Panc1 (cell line): ENCODE data around the gene TMED6.

Experiments used
- CTCF ChIP-seq: fragments of 450-650 bp; IDR thresholded peaks from 2 replicates; pipeline ENCODE4 v1.5.1; 2017; ENCODE audit warnings: mild to moderate bottlenecking
- POLR2AphosphoS5 ChIP-seq: IDR thresholded peaks from 2 replicates; pipeline ENCODE4 v1.6.1; 2012; ENCODE audit warnings: mild to moderate bottlenecking, low read depth, low read length, moderate library complexity
- SIN3A ChIP-seq: IDR thresholded peaks from 2 replicates; pipeline ENCODE4 v1.6.1; 2012; ENCODE audit warnings: low read depth, mild to moderate bottlenecking, low read length, moderate library complexity, borderline replicate concordance; ENCODE audit not compliant: insufficient read depth

GRCh38 chr16:69320740-69321073 lies 30.9 kb downstream of the TMED6 start:
- TF ChIP-seq CTCF = no peak
- no peak for TF ChIP-seq POLR2AphosphoS5
- no peak for TF ChIP-seq SIN3A
